ENCODE measurements around the gene CHP1.
"Not testable (repeated sequence)": the region's sequence is repeated elsewhere in the genome, so short reads cannot be mapped to it uniquely, and the experiment has no call there.

CHP1 gene

GRCh38 chr15:41235929-41236328 is 4.9 kb downstream of the CHP1 start:
- H3K4me1 Mint-ChIP-seq: peaks cover 22% of the 10 kb centered on the region
- H3K9me3 Mint-ChIP-seq: no peaks in the 10 kb centered on the region
- H3K27ac Mint-ChIP-seq: no peak overlapping the region
- no peaks in the 10 kb centered on the region for H3K36me3 Mint-ChIP-seq (ENCODE audit: low read depth)
- no peak overlapping the region for H3K4me3 Mint-ChIP-seq
- DNase-seq (no peak), ATAC-seq (no peak)
- H3K27me3 Mint-ChIP-seq: no peaks in the 10 kb centered on the region

GRCh38 chr15:41238100-41238499 is 7.0 kb downstream of the CHP1 start:
- Mint-ChIP-seq H3K27me3 (no peaks in the 10 kb centered on the region), H3K27ac (no peak overlapping the region), H3K36me3 (ENCODE audit: low read depth) (peaks cover 2% of the 10 kb centered on the region), H3K9me3 (no peaks in the 10 kb centered on the region), H3K4me1 (peaks cover 6% of the 10 kb centered on the region), H3K4me3 (no peak overlapping the region)
- ATAC-seq: no peak
- DNase-seq: no peak

- Mint-ChIP-seq H3K9me3 (no peaks in the 10 kb centered on the region), H3K27ac (no peak overlapping the region), H3K36me3 (ENCODE audit: low read depth) (peaks cover 3% of the 10 kb centered on the region), H3K4me1 (no peaks in the 10 kb centered on the region), H3K27me3 (no peaks in the 10 kb centered on the region), H3K4me3 (no peak overlapping the region)
- ATAC-seq (no peak), DNase-seq (no peak)
These were observed 10.3 kb downstream of the CHP1 start for GRCh38 chr15:41241221-41241964.

- not testable (repeated sequence) for H3K27me3 Mint-ChIP-seq; H3K27ac Mint-ChIP-seq; H3K4me3 Mint-ChIP-seq; H3K4me1 Mint-ChIP-seq; H3K9me3 Mint-ChIP-seq; ATAC-seq; H3K36me3 Mint-ChIP-seq (ENCODE audit: low read depth); DNase-seq
These were observed 19.7 kb downstream of the CHP1 start for GRCh38 chr15:41250745-41251144.

GRCh38 chr15:41251411-41251810 is 20.3 kb downstream of the CHP1 start:
- DNase-seq (no peak), ATAC-seq (no peak)
- Mint-ChIP-seq H3K9me3 (no peaks in the 10 kb centered on the region), H3K27ac (no peak overlapping the region), H3K27me3 (no peaks in the 10 kb centered on the region), H3K4me3 (no peak overlapping the region), H3K36me3 (ENCODE audit: low read depth) (peaks cover 4% of the 10 kb centered on the region), H3K4me1 (peaks cover 2% of the 10 kb centered on the region)

- peaks cover 5% of the 10 kb centered on the region for H3K4me1 Mint-ChIP-seq
- no peak overlapping the region for H3K4me3 Mint-ChIP-seq
- H3K36me3 Mint-ChIP-seq (ENCODE audit: low read depth): peaks cover 4% of the 10 kb centered on the region
- H3K27me3 Mint-ChIP-seq: no peaks in the 10 kb centered on the region
- ATAC-seq (no peak), DNase-seq (no peak)
- H3K27ac Mint-ChIP-seq: no peak overlapping the region
- H3K9me3 Mint-ChIP-seq: no peaks in the 10 kb centered on the region
These were observed 23.5 kb downstream of the CHP1 start for GRCh38 chr15:41254560-41254959.

- DNase-seq: no peak
- no peaks in the 10 kb centered on the region for H3K9me3 Mint-ChIP-seq
- no peak for ATAC-seq
- no peaks in the 10 kb centered on the region for H3K27me3 Mint-ChIP-seq
- no peak overlapping the region for H3K27ac Mint-ChIP-seq
- H3K4me3 Mint-ChIP-seq: no peak overlapping the region
- peaks cover 5% of the 10 kb centered on the region for H3K4me1 Mint-ChIP-seq
- peaks cover 4% of the 10 kb centered on the region for H3K36me3 Mint-ChIP-seq (ENCODE audit: low read depth)
These were observed 25.0 kb downstream of the CHP1 start for GRCh38 chr15:41256103-41256502.

- H3K4me1 Mint-ChIP-seq: peaks cover 5% of the 10 kb centered on the region
- no peak overlapping the region for H3K27ac Mint-ChIP-seq
- H3K36me3 Mint-ChIP-seq (ENCODE audit: low read depth): peaks cover 4% of the 10 kb centered on the region
- H3K4me3 Mint-ChIP-seq: no peak overlapping the region
- no peaks in the 10 kb centered on the region for H3K9me3 Mint-ChIP-seq
- no peaks in the 10 kb centered on the region for H3K27me3 Mint-ChIP-seq
- no peak for ATAC-seq
- no peak for DNase-seq
These were observed 25.5 kb downstream of the CHP1 start for GRCh38 chr15:41256577-41257038.

- Mint-ChIP-seq H3K27ac (no peak overlapping the region), H3K4me3 (no peak overlapping the region), H3K9me3 (no peaks in the 10 kb centered on the region), H3K27me3 (no peaks in the 10 kb centered on the region), H3K36me3 (ENCODE audit: low read depth) (peaks cover 9% of the 10 kb centered on the region), H3K4me1 (peaks cover 5% of the 10 kb centered on the region)
- no peak for DNase-seq
- ATAC-seq: no peak
These were observed 27.8 kb downstream of the CHP1 start for GRCh38 chr15:41258750-41259471.

GRCh38 chr15:41259546-41260189 is 28.6 kb downstream of the CHP1 start:
- H3K4me1 Mint-ChIP-seq: peaks cover 3% of the 10 kb centered on the region
- no peak overlapping the region for H3K4me3 Mint-ChIP-seq
- H3K27ac Mint-ChIP-seq: no peak overlapping the region
- H3K36me3 Mint-ChIP-seq (ENCODE audit: low read depth): peaks cover 5% of the 10 kb centered on the region
- no peaks in the 10 kb centered on the region for H3K27me3 Mint-ChIP-seq
- DNase-seq (no peak), ATAC-seq (no peak)
- H3K9me3 Mint-ChIP-seq: no peaks in the 10 kb centered on the region

- not testable (repeated sequence) for H3K9me3 Mint-ChIP-seq; DNase-seq; ATAC-seq; H3K4me1 Mint-ChIP-seq; H3K36me3 Mint-ChIP-seq (ENCODE audit: low read depth); H3K4me3 Mint-ChIP-seq; H3K27ac Mint-ChIP-seq; H3K27me3 Mint-ChIP-seq
These were observed 29.9 kb downstream of the CHP1 start for GRCh38 chr15:41260924-41261323.

- no peak for DNase-seq
- Mint-ChIP-seq H3K27ac (no peak overlapping the region), H3K4me1 (peaks cover 3% of the 10 kb centered on the region), H3K4me3 (no peak overlapping the region), H3K27me3 (no peaks in the 10 kb centered on the region), H3K36me3 (ENCODE audit: low read depth) (peaks cover 13% of the 10 kb centered on the region), H3K9me3 (no peaks in the 10 kb centered on the region)
- ATAC-seq: no peak
These were observed 31.5 kb downstream of the CHP1 start for GRCh38 chr15:41262571-41262970.

GRCh38 chr15:41263891-41264351 is 32.9 kb downstream of the CHP1 start:
- H3K36me3 Mint-ChIP-seq (ENCODE audit: low read depth): peaks cover 13% of the 10 kb centered on the region

GRCh38 chr15:41269887-41270286 is 38.8 kb downstream of the CHP1 start:
- no peak overlapping the region for H3K4me3 Mint-ChIP-seq
- H3K27ac Mint-ChIP-seq: no peak overlapping the region
- H3K27me3 Mint-ChIP-seq: no peaks in the 10 kb centered on the region
- ATAC-seq (no peak), DNase-seq (no peak)
- H3K4me1 Mint-ChIP-seq: no peaks in the 10 kb centered on the region
- peaks cover 8% of the 10 kb centered on the region for H3K36me3 Mint-ChIP-seq (ENCODE audit: low read depth)
- H3K9me3 Mint-ChIP-seq: no peaks in the 10 kb centered on the region

More at GRCh38 chr15:41263891-41264351, 32.9 kb downstream of the CHP1 start:
- no peaks in the 10 kb centered on the region for H3K27me3 Mint-ChIP-seq
- no peak for DNase-seq
- H3K27ac Mint-ChIP-seq: no peak overlapping the region
- no peaks in the 10 kb centered on the region for H3K9me3 Mint-ChIP-seq
- peaks cover under 1% of the 10 kb centered on the region for H3K4me1 Mint-ChIP-seq
- ATAC-seq: no peak
- H3K4me3 Mint-ChIP-seq: no peak overlapping the region

- ATAC-seq: no peak
- Mint-ChIP-seq H3K27ac (no peak overlapping the region), H3K4me1 (no peaks in the 10 kb centered on the region), H3K36me3 (ENCODE audit: low read depth) (peaks cover 4% of the 10 kb centered on the region), H3K9me3 (no peaks in the 10 kb centered on the region), H3K27me3 (no peaks in the 10 kb centered on the region), H3K4me3 (no peak overlapping the region)
- DNase-seq: no peak
These were observed 45.8 kb downstream of the CHP1 start for GRCh38 chr15:41276831-41277230.

Measured in activated naive CD8-positive, alpha-beta T cell treated with anti-CD3 and anti-CD28 coated beads, Interleukin-2, amount 50 U/mL, for 24 hours (primary cell).